GM18868 (cell line): Measurements from ENCODE around the gene RPH3AL.

ENCODE experiments used
- ATAC-seq: cut with Tn5 transposase; IDR thresholded peaks from one replicate; pipeline ENCODE4 v1.9.1; 2021; ENCODE audit warnings: mild to moderate bottlenecking, moderate library complexity; ENCODE audit not compliant: unreplicated experiment

The RPH3AL gene

DNA sequence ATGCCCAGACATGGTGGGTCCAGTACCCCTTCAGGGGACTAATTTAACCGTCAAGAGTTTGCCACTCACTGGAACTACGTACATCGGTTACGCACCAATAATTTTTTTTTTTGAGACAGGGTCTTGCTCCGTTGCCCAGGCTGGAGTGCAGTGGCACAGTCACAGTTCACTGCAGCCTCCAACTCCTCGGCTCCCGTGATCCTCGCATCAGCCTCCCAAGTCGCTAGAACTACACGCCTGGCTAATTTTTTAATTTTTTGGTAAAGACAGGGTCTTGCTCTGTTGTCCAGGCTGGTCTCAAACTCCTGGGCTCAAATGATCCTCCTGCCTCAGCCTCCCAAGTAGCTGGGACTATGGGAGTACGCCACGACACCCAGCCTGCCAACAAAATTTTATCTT, 15.6 kb downstream of the RPH3AL start:
- no peak for ATAC-seq

GRCh38 chr17:336110-337021, 16.2 kb downstream of the RPH3AL start:
- ATAC-seq, result no peak

GRCh38 chr17:335691-336090, 16.9 kb downstream of the RPH3AL start:
- no peak for ATAC-seq

- ATAC-seq, result no peak
These were observed 17.6 kb downstream of the RPH3AL start for GRCh38 chr17:334974-335481.

GRCh38 chr17:333626-334396, 18.8 kb downstream of the RPH3AL start:
- ATAC-seq, result no peak

DNA sequence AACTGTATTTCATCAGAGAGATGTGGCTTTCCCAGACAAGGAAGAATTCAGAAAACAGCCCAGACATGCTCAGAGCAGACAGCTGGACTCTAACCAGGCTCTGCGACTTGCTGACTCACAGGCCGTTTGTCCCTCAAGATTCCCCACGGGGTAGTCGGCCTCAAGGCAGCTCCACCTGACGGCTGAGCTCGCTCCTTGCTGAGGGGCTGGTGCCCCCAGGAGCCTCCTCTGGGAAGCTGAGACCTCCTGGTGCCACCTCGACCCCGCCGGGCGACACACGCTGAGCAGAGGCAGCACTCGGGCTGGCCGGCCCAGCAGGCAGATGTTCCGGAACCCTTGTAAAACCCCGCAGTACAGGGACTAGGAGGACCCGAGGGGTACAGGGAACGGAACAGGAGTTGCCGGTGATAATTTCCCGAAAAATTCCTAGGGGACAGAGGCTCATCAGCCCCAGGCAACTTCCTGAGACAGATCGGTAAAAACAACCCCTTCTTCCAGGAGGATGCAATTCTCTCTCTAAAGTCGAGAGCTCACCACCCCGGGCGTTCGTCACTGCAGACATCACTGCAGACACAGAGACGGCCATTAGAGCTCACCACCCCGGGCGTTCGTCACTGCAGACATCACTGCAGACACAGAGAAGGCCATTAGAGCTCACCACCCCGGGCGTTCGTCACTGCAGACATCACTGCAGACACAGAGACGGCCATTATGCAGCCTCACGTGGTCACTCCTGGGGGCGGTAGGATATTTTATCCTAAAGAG, 19.9 kb downstream of the RPH3AL start:
- ATAC-seq, result no peak

GRCh38 chr17:332023-332422, 20.6 kb downstream of the RPH3AL start:
- ATAC-seq, result no peak

- ATAC-seq, result no peak
These were observed 21.5 kb downstream of the RPH3AL start for GRCh38 chr17:330993-331701.

- ATAC-seq, result no peak
These were observed 22.7 kb downstream of the RPH3AL start for GRCh38 chr17:329784-330420.

DNA sequence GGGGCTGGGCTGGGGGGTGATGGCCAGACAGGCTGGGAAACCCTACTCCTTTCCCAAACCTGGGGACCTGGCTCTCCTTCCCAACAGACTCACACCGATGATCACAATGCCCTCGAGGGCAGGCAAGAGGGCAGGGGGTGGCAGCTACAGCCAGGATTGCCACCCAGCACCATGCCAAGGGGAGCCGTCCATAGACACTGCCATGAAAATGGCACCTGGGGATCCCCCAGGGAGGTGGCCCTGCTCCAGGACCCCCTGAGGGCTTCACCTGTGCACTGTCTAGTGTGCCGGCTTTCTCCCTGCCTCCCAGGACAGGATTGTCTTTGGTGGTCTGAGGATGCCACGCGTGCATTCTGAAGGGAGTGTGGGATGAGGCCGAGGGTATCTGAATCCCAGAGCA, 24.6 kb downstream of the RPH3AL start:
- no peak for ATAC-seq

DNA sequence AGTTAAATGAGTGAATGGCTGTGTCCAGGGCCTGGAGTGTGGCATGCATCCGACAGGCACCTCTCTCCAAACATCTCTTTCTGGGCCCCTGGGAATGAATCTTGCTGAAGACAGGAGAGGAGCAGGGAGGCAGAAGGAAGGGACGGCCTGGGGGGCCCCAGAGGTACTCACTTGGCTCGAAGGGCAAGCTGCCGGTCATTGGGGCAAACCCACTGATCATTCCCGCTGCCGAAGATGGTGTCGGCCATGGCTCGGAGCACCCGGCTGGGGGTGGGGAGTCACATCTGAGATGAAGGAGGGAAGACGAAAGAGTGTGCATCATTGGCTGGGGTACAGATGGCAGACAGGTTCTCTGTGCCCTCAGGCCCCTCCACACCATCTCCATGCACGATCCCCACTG, 25.3 kb downstream of the RPH3AL start:
- no peak for ATAC-seq

- no peak for ATAC-seq
These were observed 26.5 kb downstream of the RPH3AL start for GRCh38 chr17:326010-326621.

GRCh38 chr17:325270-326009, 27.2 kb downstream of the RPH3AL start:
- ATAC-seq, result no peak

- ATAC-seq, result no peak
These were observed 28.7 kb downstream of the RPH3AL start for GRCh38 chr17:323721-324571.

DNA sequence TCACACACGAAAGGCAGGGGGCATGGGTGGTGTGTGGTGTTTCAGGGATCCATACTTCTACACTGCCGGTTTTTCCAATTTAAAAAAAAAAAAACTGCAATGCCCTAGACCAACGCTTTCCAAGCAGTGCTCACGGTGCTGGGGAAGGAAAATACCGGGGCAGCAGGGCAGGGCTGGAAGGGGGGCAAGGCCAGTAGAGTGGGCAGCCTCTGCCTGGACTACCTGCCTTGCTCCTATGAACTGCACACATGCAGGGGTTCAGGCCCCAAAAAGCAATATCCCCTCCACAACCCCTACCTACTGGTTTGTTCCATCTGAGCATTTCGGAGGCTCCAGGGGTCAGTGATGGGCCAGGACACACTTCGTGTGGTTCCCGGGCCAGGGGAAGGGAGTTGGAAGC, 29.4 kb downstream of the RPH3AL start:
- ATAC-seq, result no peak

DNA sequence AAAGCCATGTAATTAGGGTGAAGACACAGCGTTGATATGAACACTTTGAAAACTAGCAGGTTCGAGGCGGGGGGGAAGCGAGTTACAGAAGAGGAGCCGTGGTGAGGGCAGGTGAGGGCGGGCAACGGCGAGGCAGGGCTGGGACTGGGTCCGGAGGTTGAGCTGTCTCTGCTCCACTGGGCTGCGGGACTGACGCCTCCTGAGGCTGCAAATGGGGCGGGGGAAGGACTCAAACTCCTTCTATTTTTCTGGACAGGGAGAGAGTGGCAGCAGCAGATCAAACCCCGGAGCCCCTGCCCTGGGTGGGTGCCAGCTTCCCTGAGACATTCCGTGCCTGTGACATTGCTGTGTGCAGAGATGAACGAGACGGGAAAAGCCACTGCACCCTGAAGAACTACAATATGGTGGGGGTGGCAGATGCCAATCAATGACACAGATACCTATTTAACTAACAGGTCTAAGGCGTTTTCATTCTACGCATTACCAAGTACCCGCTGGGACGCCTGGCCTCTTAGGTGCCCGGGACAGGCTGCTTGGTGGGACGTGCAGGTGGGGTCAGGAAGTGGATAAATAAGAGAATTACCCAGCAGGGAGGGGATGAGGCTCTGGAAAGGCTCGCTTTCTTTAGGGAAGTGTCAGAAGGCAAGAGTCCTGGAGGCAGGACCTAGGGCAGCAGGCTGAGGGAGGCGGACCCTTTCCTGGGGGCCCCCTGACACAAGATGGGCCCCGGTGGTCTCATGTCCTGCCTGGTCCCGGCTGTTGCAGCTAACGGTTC, 30.4 kb downstream of the RPH3AL start:
- no peak for ATAC-seq

DNA sequence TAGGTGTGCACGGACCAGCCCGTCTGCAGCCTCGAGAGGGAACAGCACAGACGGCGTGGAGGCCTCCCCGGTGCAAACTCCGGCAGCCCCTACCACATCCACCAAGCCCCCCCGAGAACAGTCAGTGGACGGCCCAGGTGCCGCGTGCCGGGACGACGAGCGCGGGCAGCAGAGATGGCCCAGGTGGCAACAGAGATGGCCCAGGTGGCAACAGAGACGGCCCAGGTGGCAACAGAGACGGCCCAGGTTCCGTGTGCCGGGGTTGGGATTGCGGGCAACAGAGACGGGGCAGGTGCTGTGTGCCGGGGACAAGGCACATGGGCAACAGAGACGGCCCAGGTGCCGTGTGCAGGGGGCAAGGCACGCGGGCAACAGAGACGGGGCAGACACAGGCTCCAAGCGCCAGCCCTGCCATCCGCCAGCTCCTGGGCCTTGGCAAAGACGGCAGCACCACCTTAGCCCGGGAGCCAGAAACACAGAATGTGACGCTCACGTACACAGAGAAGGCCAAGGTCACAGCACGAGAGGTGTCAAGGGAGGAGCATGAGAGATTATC, 31.1 kb downstream of the RPH3AL start:
- ATAC-seq, result no peak
